Stimulated activated CD8-positive, alpha-beta memory T cell treated with anti-CD3 and anti-CD28 coated beads, Interleukin-7, amount 100 ng/mL, for 1 hour (primary cell): ENCODE results near the gene TNRC6C.
A peak's percentile ranks its signal among the peaks of the same experiment; 100 is the strongest.

ENCODE experiments used
- DNase-seq, 2 donors: peaks; one replicate each; pipeline ENCODE4 v3.0.0-alpha.2; 2020; ENCODE audit warnings: low read depth in 2 of 2

TNRC6C gene

GRCh38 chr17:78012428-78012827 lies 53.9 kb downstream of the TNRC6C start:
- no peak for DNase-seq

GRCh38 chr17:78013683-78014467 lies 55.4 kb downstream of the TNRC6C start:
- DNase-seq, result peak; percentile 9 to 21

GRCh38 chr17:78014646-78015045 lies 56.1 kb downstream of the TNRC6C start:
- DNase-seq, result no peak

GRCh38 chr17:78016852-78017251 lies 58.3 kb downstream of the TNRC6C start:
- DNase-seq, result no peak

GRCh38 chr17:78019367-78019975 lies 61.0 kb downstream of the TNRC6C start:
- no peak for DNase-seq

GRCh38 chr17:78019976-78020716 lies 61.6 kb downstream of the TNRC6C start:
- DNase-seq, result no peak

- DNase-seq, result no peak
Observed at GRCh38 chr17:78020717-78021108, 62.2 kb downstream of the TNRC6C start.

GRCh38 chr17:78022425-78022824 lies 63.9 kb downstream of the TNRC6C start:
- no peak for DNase-seq

- no peak for DNase-seq
Observed at GRCh38 chr17:78023042-78023441, 64.5 kb downstream of the TNRC6C start.

- no peak for DNase-seq
Observed at GRCh38 chr17:78026381-78026780, 67.9 kb downstream of the TNRC6C start.

- DNase-seq, result no peak
Observed at GRCh38 chr17:78027121-78027520, 68.6 kb downstream of the TNRC6C start.

GRCh38 chr17:78029697-78030096 lies 71.2 kb downstream of the TNRC6C start:
- DNase-seq, result no peak

- no peak for DNase-seq
Observed at GRCh38 chr17:78031435-78031834, 72.9 kb downstream of the TNRC6C start.

GRCh38 chr17:78032166-78032565 lies 73.7 kb downstream of the TNRC6C start:
- no peak for DNase-seq

- DNase-seq, result no peak
Observed at GRCh38 chr17:78034429-78035091, 76.1 kb downstream of the TNRC6C start.

GRCh38 chr17:78037280-78037679 lies 78.8 kb downstream of the TNRC6C start:
- DNase-seq, result no peak

GRCh38 chr17:78038748-78039288 lies 80.3 kb downstream of the TNRC6C start:
- no peak for DNase-seq

GRCh38 chr17:78039581-78039980 lies 81.1 kb downstream of the TNRC6C start:
- no peak for DNase-seq

- no peak for DNase-seq
Observed at GRCh38 chr17:78040440-78041385, 82.2 kb downstream of the TNRC6C start.

GRCh38 chr17:78041386-78042179 lies 83.1 kb downstream of the TNRC6C start:
- DNase-seq, result no peak
